Activated naive CD8-positive, alpha-beta T cell treated with anti-CD3 and anti-CD28 coated beads, Interleukin-2, amount 10 ng/mL, durations not matched to agents 7 days and 5 days (primary cell): ENCODE measurements around the gene CCDC179. TPM values are rescaled to one million over a fixed set of nuclear protein-coding genes. Genes with fewer than 3 reads are reported as not detected.

Experiments used
- ATAC-seq: fragments of 150-1000 bp; cut with Tn5 transposase; one replicate; pipeline ENCODE4 v1.10.0; 2021; ENCODE audit warnings: low read depth, moderate library complexity
- POLR2A ChIA-PET: fragments of 350-600 bp; sonication (Branson Sonifier 250); formaldehyde crosslinking; loops from one replicate; lab custom pipeline; 2021; ENCODE audit warnings: antibody characterized with exemption; lab: Charles Lee
- DNase-seq: peaks from one replicate; pipeline ENCODE4 v3.0.0; 2021
- H3K27ac Mint-ChIP-seq: one replicate; pipeline ENCODE4 v1.8.0; 2022; ENCODE audit warnings: mild to moderate bottlenecking, mixed read lengths
- H3K27me3 Mint-ChIP-seq: one replicate; pipeline ENCODE4 v1.8.0; 2022; ENCODE audit warnings: mild to moderate bottlenecking, moderate library complexity, mixed read lengths
- H3K36me3 Mint-ChIP-seq: one replicate; pipeline ENCODE4 v1.8.0; 2021; ENCODE audit warnings: mild to moderate bottlenecking, mixed read lengths
- H3K4me1 Mint-ChIP-seq: one replicate; pipeline ENCODE4 v1.8.0; 2021; ENCODE audit warnings: mixed read lengths
- H3K4me3 Mint-ChIP-seq: one replicate; pipeline ENCODE4 v1.8.0; 2022; ENCODE audit warnings: mild to moderate bottlenecking, moderate library complexity, mixed read lengths
- H3K9me3 Mint-ChIP-seq: one replicate; pipeline ENCODE4 v1.8.0; 2021; ENCODE audit warnings: mixed read lengths
- total RNA-seq, 2 experiments: library from RNA; stranded (reverse); gene quantifications; one replicate each; pipeline ENCODE4 v1.2.3, GENCODE V29; 2021

CCDC179 gene
- total RNA-seq, 2 experiments from 2014 or later = not detected

DNA sequence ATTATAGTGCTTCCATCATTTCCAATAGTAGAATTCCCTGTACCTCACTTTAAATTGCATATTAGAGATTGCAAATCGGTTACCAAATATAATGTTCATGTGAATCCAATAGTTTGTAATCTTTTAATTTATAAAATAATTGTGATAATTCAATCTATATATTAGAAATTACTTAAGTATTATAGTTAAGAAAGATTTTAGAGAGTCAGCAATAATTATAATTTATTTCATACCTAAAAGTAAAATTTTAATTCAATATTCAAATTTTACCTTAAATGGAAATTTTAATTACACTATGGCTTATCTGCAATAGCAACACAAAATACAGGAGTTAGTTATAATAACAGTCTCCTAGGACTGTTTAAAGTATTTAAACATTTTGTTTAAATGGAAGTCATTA, 13.5 kb downstream of the CCDC179 start:
- Mint-ChIP-seq H3K36me3 (peaks cover 2% of the 10 kb centered on the region), H3K27me3 (no peaks in the 10 kb centered on the region), H3K4me3 (no peak overlapping the region), H3K4me1 (no peaks in the 10 kb centered on the region), H3K9me3 (no peaks in the 10 kb centered on the region), H3K27ac (no peak overlapping the region)
- POLR2A ChIA-PET = no interaction called here
- no peak for DNase-seq
- ATAC-seq = no peak

- Mint-ChIP-seq H3K27me3 (peaks cover 2% of the 10 kb centered on the region), H3K36me3 (no peaks in the 10 kb centered on the region), H3K4me1 (peaks cover 12% of the 10 kb centered on the region), H3K9me3 (no peaks in the 10 kb centered on the region), H3K27ac (no peak overlapping the region), H3K4me3 (no peak overlapping the region)
- DNase-seq (no peak), ATAC-seq (no peak)
- POLR2A ChIA-PET = no interaction called here
Observed at GRCh38 chr11:22832315-22833015, 27.8 kb downstream of the CCDC179 start.

DNA sequence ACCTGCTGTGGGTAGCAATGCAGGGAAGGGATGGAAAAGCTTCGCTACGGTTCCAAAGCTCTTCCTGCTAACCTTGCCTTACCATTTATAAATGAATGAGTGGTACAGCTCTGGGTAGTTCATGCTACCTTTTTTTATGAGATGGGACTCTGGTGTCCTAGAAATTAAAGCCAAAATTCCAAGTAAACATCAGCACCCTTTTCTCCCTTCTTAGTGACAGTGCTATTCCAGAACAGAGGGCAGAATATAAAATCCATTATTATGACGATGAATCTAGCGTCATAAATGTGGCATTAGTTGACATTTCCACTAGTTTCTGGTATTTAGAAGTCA, 30.2 kb downstream of the CCDC179 start:
- Mint-ChIP-seq H3K9me3 (no peaks in the 10 kb centered on the region), H3K27me3 (peaks cover 2% of the 10 kb centered on the region), H3K4me1 (peaks cover 14% of the 10 kb centered on the region), H3K36me3 (peaks cover 8% of the 10 kb centered on the region), H3K4me3 (peak overlapping the region; percentile 91), H3K27ac (peak overlapping the region; percentile 80)
- POLR2A ChIA-PET = no interaction called here
- no peak for ATAC-seq
- DNase-seq = no peak

DNA sequence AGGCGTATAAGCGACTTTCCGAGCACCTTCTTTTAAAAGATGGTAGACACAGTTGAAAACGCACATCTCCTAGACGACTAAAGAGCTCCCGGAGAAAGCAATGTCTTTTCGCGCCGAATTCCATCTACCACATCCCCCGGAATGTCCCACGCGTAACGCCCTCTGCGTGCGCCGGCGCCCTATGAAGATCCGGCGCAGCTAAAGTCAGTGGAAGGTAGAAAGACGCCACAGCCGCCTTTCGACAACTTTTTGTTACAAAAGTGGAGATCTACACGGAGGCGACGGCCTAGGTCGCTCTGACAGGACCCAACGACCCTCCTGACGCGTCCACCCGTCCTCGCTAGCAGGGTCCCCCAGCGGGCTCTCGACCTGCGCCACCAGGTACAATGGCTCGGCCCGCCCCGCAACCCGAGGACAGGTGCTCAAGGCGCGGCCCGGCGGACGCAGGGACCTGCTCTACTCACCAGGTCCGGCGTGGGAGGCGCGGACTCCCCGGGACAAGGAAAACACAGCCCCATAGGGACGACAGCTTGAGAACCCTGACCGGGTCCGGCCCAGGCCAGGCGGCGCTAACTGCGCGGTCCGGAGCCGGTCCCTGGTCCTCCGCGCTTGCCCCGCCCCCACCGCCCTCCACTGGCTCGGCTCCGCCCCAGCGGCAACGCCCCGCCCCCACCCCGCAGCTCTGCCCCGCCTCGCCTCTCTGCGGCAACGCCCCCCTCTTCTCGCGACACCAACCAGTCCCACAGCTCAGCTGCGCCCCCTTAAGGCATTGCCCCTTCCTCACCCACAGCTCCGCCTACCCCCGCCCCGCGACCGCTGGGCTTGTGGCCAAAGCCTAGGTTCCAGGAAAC, 30.8 kb downstream of the CCDC179 start, which contains the start of gene SVIP:
Gene SVIP, minus strand, starts transcription at position 571 of the 851 bp plus-strand sequence. Its CDS starts 53 bp downstream, at position 518.
- H3K27ac Mint-ChIP-seq = peak within 1 kb of the TSS; percentile 90

GRCh38 chr11:22828373-22828772, 31.9 kb downstream of the CCDC179 start:
- H3K9me3 Mint-ChIP-seq = no peaks in the 10 kb centered on the region
- H3K27me3 Mint-ChIP-seq = peaks cover 2% of the 10 kb centered on the region
- POLR2A ChIA-PET = interaction anchor here (1.1 kb wide), 1 partner anchor 203 kb away, joined by 8 read pairs; the partner anchor contains the start of gene FANCF
- ATAC-seq = no peak
- peaks cover 14% of the 10 kb centered on the region for H3K36me3 Mint-ChIP-seq
- no peak for DNase-seq
- peak overlapping the region; percentile 90 for H3K27ac Mint-ChIP-seq
- H3K4me3 Mint-ChIP-seq = peak overlapping the region; percentile 91
- H3K4me1 Mint-ChIP-seq = peaks cover 15% of the 10 kb centered on the region

More for the DNA sequence above, 30.8 kb downstream of the CCDC179 start, which contains the start of gene SVIP:
- DNase-seq (peak; percentile 93), ATAC-seq (peak; percentile 86)
- POLR2A ChIA-PET = interaction anchor here (1.1 kb wide), 1 partner anchor 204 kb away, joined by 8 read pairs; the partner anchor contains the start of gene FANCF
- Mint-ChIP-seq H3K36me3 (peaks cover 14% of the 10 kb centered on the region), H3K9me3 (no peaks in the 10 kb centered on the region), H3K27me3 (peaks cover 2% of the 10 kb centered on the region), H3K4me3 (peak within 1 kb of the TSS; percentile 91), H3K4me1 (peaks cover 15% of the 10 kb centered on the region)

DNA sequence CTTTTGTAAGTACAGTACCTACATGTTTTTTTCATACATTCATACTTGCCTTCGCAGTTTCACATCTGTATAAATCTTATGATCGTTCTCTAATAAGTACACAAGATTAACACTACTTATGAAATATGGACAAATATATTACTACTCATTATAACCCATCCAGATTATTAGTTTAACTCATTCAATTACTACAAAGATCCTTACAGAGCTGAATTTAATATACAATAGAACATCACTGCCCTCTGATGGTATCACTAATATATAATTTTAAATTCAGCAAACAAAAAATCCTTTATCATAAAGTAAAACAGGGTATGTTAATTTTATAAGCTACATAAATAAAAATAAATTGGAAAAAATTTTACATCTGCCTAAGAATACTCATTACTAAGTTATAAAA, 38.1 kb downstream of the CCDC179 start:
- no peaks in the 10 kb centered on the region for H3K27me3 Mint-ChIP-seq
- H3K4me3 Mint-ChIP-seq = no peak overlapping the region
- H3K27ac Mint-ChIP-seq = no peak overlapping the region
- ATAC-seq = no peak
- peaks cover 42% of the 10 kb centered on the region for H3K36me3 Mint-ChIP-seq
- no peak for DNase-seq
- H3K9me3 Mint-ChIP-seq = no peaks in the 10 kb centered on the region
- H3K4me1 Mint-ChIP-seq = peaks cover 4% of the 10 kb centered on the region
- POLR2A ChIA-PET = no interaction called here

GRCh38 chr11:22809893-22810292, 50.4 kb downstream of the CCDC179 start:
- Mint-ChIP-seq H3K4me1 (peaks cover 2% of the 10 kb centered on the region), H3K27ac (no peak overlapping the region), H3K4me3 (no peak overlapping the region), H3K36me3 (peaks cover 6% of the 10 kb centered on the region), H3K9me3 (peaks cover 9% of the 10 kb centered on the region), H3K27me3 (no peaks in the 10 kb centered on the region)
- DNase-seq = no peak
- no peak for ATAC-seq
- POLR2A ChIA-PET = no interaction called here

GRCh38 chr11:22808571-22809197, 51.6 kb downstream of the CCDC179 start:
- POLR2A ChIA-PET = no interaction called here
- H3K9me3 Mint-ChIP-seq = peaks cover 9% of the 10 kb centered on the region
- no peak for DNase-seq

GRCh38 chr11:22807855-22808570, 52.3 kb downstream of the CCDC179 start:
- no peak for ATAC-seq
- no peak for DNase-seq
- peaks cover 9% of the 10 kb centered on the region for H3K9me3 Mint-ChIP-seq
- H3K4me1 Mint-ChIP-seq = peaks cover 2% of the 10 kb centered on the region
- POLR2A ChIA-PET = no interaction called here
- H3K4me3 Mint-ChIP-seq = no peak overlapping the region
- H3K36me3 Mint-ChIP-seq = peaks cover 6% of the 10 kb centered on the region
- H3K27ac Mint-ChIP-seq = no peak overlapping the region
- H3K27me3 Mint-ChIP-seq = no peaks in the 10 kb centered on the region

More at GRCh38 chr11:22808571-22809197, 51.6 kb downstream of the CCDC179 start:
- Mint-ChIP-seq H3K4me1 (peaks cover 2% of the 10 kb centered on the region), H3K4me3 (no peak overlapping the region), H3K27me3 (no peaks in the 10 kb centered on the region), H3K36me3 (peaks cover 6% of the 10 kb centered on the region), H3K27ac (no peak overlapping the region)
- ATAC-seq = no peak

DNA sequence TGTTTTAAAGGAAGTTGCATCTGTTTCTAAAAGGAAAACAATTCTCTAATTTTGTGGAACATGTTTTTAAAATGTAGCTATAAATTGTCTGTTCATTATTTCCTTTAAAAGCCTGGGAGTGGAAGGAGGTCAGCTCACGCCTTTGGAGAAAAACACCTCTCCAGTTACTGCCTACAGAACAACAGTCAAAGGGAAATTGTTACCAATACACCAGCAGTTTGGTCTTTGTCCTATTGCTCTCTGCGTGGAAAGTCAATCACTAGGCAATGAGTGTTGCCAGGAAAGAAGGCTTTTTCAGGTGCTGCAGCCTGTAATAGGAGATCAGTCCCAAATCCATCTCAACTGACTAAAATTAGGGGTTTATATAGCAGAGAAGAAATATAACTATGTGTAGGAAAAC, 52.9 kb downstream of the CCDC179 start:
- no peak overlapping the region for H3K27ac Mint-ChIP-seq
- DNase-seq (no peak), ATAC-seq (no peak)
- peaks cover 9% of the 10 kb centered on the region for H3K9me3 Mint-ChIP-seq
- H3K4me1 Mint-ChIP-seq = peaks cover 2% of the 10 kb centered on the region
- peaks cover 6% of the 10 kb centered on the region for H3K36me3 Mint-ChIP-seq
- H3K27me3 Mint-ChIP-seq = no peaks in the 10 kb centered on the region
- H3K4me3 Mint-ChIP-seq = no peak overlapping the region
- POLR2A ChIA-PET = no interaction called here

- no peaks in the 10 kb centered on the region for H3K9me3 Mint-ChIP-seq
- no peak overlapping the region for H3K27ac Mint-ChIP-seq
- POLR2A ChIA-PET = no interaction called here
- no peaks in the 10 kb centered on the region for H3K4me1 Mint-ChIP-seq
- peaks cover 2% of the 10 kb centered on the region for H3K27me3 Mint-ChIP-seq
- no peak overlapping the region for H3K4me3 Mint-ChIP-seq
- H3K36me3 Mint-ChIP-seq = no peaks in the 10 kb centered on the region
- DNase-seq (no peak), ATAC-seq (no peak)
Observed at GRCh38 chr11:22802861-22803260, 57.4 kb downstream of the CCDC179 start.

DNA sequence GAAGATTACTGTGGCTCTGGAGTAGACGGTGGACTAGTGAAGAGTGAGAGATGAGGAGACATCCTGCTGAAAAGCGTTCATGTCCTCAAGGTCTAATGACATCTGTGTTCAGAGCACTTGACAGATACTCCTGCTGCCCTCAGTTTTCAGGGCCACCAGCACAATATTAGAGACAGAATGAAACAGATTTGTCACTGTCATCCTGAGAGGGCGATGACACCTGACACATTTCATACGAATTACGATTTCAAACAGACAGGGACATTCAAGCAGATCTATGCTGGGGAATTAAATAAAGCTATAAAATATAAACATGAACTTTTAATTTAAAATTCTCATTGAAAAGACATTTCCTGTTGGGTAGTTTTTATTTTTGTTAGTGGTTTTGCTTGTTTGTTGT, 59.8 kb downstream of the CCDC179 start:
- no peak overlapping the region for H3K4me3 Mint-ChIP-seq
- ATAC-seq = no peak
- H3K9me3 Mint-ChIP-seq = no peaks in the 10 kb centered on the region
- H3K27ac Mint-ChIP-seq = no peak overlapping the region
- no peak for DNase-seq
- H3K27me3 Mint-ChIP-seq = peaks cover 2% of the 10 kb centered on the region
- POLR2A ChIA-PET = no interaction called here
- H3K4me1 Mint-ChIP-seq = no peaks in the 10 kb centered on the region
- H3K36me3 Mint-ChIP-seq = no peaks in the 10 kb centered on the region

- H3K27me3 Mint-ChIP-seq = peaks cover 2% of the 10 kb centered on the region
- H3K4me3 Mint-ChIP-seq = no peak overlapping the region
- H3K4me1 Mint-ChIP-seq = no peaks in the 10 kb centered on the region
- POLR2A ChIA-PET = no interaction called here
- H3K36me3 Mint-ChIP-seq = no peaks in the 10 kb centered on the region
- no peak for ATAC-seq
- no peak for DNase-seq
- no peaks in the 10 kb centered on the region for H3K9me3 Mint-ChIP-seq
- H3K27ac Mint-ChIP-seq = no peak overlapping the region
Observed at GRCh38 chr11:22798901-22799300, 61.4 kb downstream of the CCDC179 start.
